ENCODE results near the gene MSH4. TPM values are rescaled to one million over a fixed set of nuclear protein-coding genes. Genes with fewer than 3 reads are reported as not detected.
"Not testable (repeated sequence)": the region's sequence is repeated elsewhere in the genome, so short reads cannot be mapped to it uniquely, and the experiment has no call there.

The MSH4 gene
- total RNA-seq, 1 experiment from 2014 or later, result 1.0 TPM

GRCh38 chr1:75771978-75772377 lies 24.7 kb upstream of the MSH4 start:
- H3K4me1 ChIP-seq (ENCODE audit: insufficient read depth, low read length, poor library complexity, severe bottlenecking), result no peaks in the 10 kb centered on the region
- intact Hi-C loops (cut with micrococcal nuclease; ENCODE audit: unreplicated experiment), result no loop called here
- no peaks in the 10 kb centered on the region for H3K27me3 ChIP-seq (replicated peaks; ENCODE audit: insufficient read depth, low read depth, low read length, poor library complexity)
- CTCF ChIA-PET, result no interaction called here
- no peak for DNase-seq (ENCODE audit: low spot score)
- no peak overlapping the region for H3K4me3 ChIP-seq (ENCODE audit: low read depth, low read length, poor library complexity, severe bottlenecking)
- POLR2A ChIA-PET (ENCODE audit: low non-redundant PET), result no interaction called here
- no peak for TF ChIP-seq EZH2 (IDR thresholded peaks at IDR 0.05; ENCODE audit: borderline replicate concordance, low read depth, low read length, poor library complexity, severe bottlenecking)
- TF ChIP-seq CTCF (conservative IDR thresholded peaks at IDR 0.05; ENCODE audit: low read depth, low read length), result no peak
- BruUV-seq (replicated peaks), result no TSS peak
- no peaks in the 10 kb centered on the region for H3K9me3 ChIP-seq (ENCODE audit: low read depth, low read length, poor library complexity, severe bottlenecking)
- no peaks in the 10 kb centered on the region for H3K36me3 ChIP-seq (ENCODE audit: insufficient read depth, low read length, poor library complexity, severe bottlenecking)
- H3K27ac ChIP-seq (ENCODE audit: low read depth, low read length, poor library complexity, severe bottlenecking), result no peak overlapping the region

- H3K4me1 ChIP-seq (ENCODE audit: insufficient read depth, low read length, poor library complexity, severe bottlenecking); H3K9me3 ChIP-seq (ENCODE audit: low read depth, low read length, poor library complexity, severe bottlenecking); H3K27me3 ChIP-seq (replicated peaks; ENCODE audit: insufficient read depth, low read depth, low read length, poor library complexity); BruUV-seq (replicated peaks); POLR2A ChIA-PET (ENCODE audit: low non-redundant PET); H3K4me3 ChIP-seq (ENCODE audit: low read depth, low read length, poor library complexity, severe bottlenecking); H3K27ac ChIP-seq (ENCODE audit: low read depth, low read length, poor library complexity, severe bottlenecking); CTCF ChIA-PET; intact Hi-C loops (cut with micrococcal nuclease; ENCODE audit: unreplicated experiment); DNase-seq (ENCODE audit: low spot score); H3K36me3 ChIP-seq (ENCODE audit: insufficient read depth, low read length, poor library complexity, severe bottlenecking): not testable (repeated sequence)
Observed at GRCh38 chr1:75777812-75778211, 18.9 kb upstream of the MSH4 start.

GRCh38 chr1:75778694-75779093 lies 18.0 kb upstream of the MSH4 start:
- CTCF ChIA-PET, result interaction anchor here (0.6 kb wide), 1 partner anchor 545 kb away, joined by 3 read pairs; no protein-coding TSS in a partner anchor

GRCh38 chr1:75780183-75780582 lies 16.5 kb upstream of the MSH4 start:
- CTCF ChIA-PET; H3K9me3 ChIP-seq (ENCODE audit: low read depth, low read length, poor library complexity, severe bottlenecking); BruUV-seq (replicated peaks); H3K27ac ChIP-seq (ENCODE audit: low read depth, low read length, poor library complexity, severe bottlenecking); H3K4me1 ChIP-seq (ENCODE audit: insufficient read depth, low read length, poor library complexity, severe bottlenecking); DNase-seq (ENCODE audit: low spot score); H3K27me3 ChIP-seq (replicated peaks; ENCODE audit: insufficient read depth, low read depth, low read length, poor library complexity); H3K4me3 ChIP-seq (ENCODE audit: low read depth, low read length, poor library complexity, severe bottlenecking); H3K36me3 ChIP-seq (ENCODE audit: insufficient read depth, low read length, poor library complexity, severe bottlenecking); intact Hi-C loops (cut with micrococcal nuclease; ENCODE audit: unreplicated experiment): not testable (repeated sequence)
- POLR2A ChIA-PET (ENCODE audit: low non-redundant PET), result interaction anchor here (0.7 kb wide), 1 partner anchor 8 kb away, joined by 4 read pairs; no protein-coding TSS in a partner anchor

More at GRCh38 chr1:75778694-75779093, 18.0 kb upstream of the MSH4 start:
- POLR2A ChIA-PET (ENCODE audit: low non-redundant PET); intact Hi-C loops (cut with micrococcal nuclease; ENCODE audit: unreplicated experiment); BruUV-seq (replicated peaks); H3K27ac ChIP-seq (ENCODE audit: low read depth, low read length, poor library complexity, severe bottlenecking); H3K36me3 ChIP-seq (ENCODE audit: insufficient read depth, low read length, poor library complexity, severe bottlenecking); H3K4me3 ChIP-seq (ENCODE audit: low read depth, low read length, poor library complexity, severe bottlenecking); H3K4me1 ChIP-seq (ENCODE audit: insufficient read depth, low read length, poor library complexity, severe bottlenecking); H3K9me3 ChIP-seq (ENCODE audit: low read depth, low read length, poor library complexity, severe bottlenecking); DNase-seq (ENCODE audit: low spot score); H3K27me3 ChIP-seq (replicated peaks; ENCODE audit: insufficient read depth, low read depth, low read length, poor library complexity): not testable (repeated sequence)

GRCh38 chr1:75783920-75784319 lies 12.8 kb upstream of the MSH4 start:
- H3K9me3 ChIP-seq (ENCODE audit: low read depth, low read length, poor library complexity, severe bottlenecking); H3K27me3 ChIP-seq (replicated peaks; ENCODE audit: insufficient read depth, low read depth, low read length, poor library complexity); H3K27ac ChIP-seq (ENCODE audit: low read depth, low read length, poor library complexity, severe bottlenecking); CTCF ChIA-PET; BruUV-seq (replicated peaks); H3K4me1 ChIP-seq (ENCODE audit: insufficient read depth, low read length, poor library complexity, severe bottlenecking); intact Hi-C loops (cut with micrococcal nuclease; ENCODE audit: unreplicated experiment); DNase-seq (ENCODE audit: low spot score); POLR2A ChIA-PET (ENCODE audit: low non-redundant PET); H3K4me3 ChIP-seq (ENCODE audit: low read depth, low read length, poor library complexity, severe bottlenecking): not testable (repeated sequence)
- peaks cover 17% of the 10 kb centered on the region for H3K36me3 ChIP-seq (ENCODE audit: insufficient read depth, low read length, poor library complexity, severe bottlenecking)
